NCI-H446 treated with DMSO at 0.1 percent for 48 hours (cell line): ENCODE results near the gene CHAF1B.

Experiments used
- DNase-seq: peaks from one replicate; lab custom pipeline; 2025; lab: John Stamatoyannopoulos, UW

The CHAF1B gene

GRCh38 chr21:36463991-36464390, 78.8 kb downstream of the CHAF1B start:
- DNase-seq, result no peak

GRCh38 chr21:36464590-36464989, 79.4 kb downstream of the CHAF1B start:
- DNase-seq, result no peak

GRCh38 chr21:36465478-36465877, 80.3 kb downstream of the CHAF1B start:
- DNase-seq, result no peak

GRCh38 chr21:36466061-36466511, 80.9 kb downstream of the CHAF1B start:
- DNase-seq, result no peak
